GM23248 (cell line): Measurements from ENCODE around the gene RPS6KB2.

Experiments used
- EZH2 ChIP-seq: fragments of 200-600 bp; sonication (generic); IDR thresholded peaks from 2 replicates; pipeline ENCODE4 v1.6.1; 2018; ENCODE audit warnings: antibody characterized with exemption, mild to moderate bottlenecking; ENCODE audit not compliant: insufficient read depth, poor library complexity, severe bottlenecking
- EZH2phosphoT487 ChIP-seq: fragments of 200-600 bp; sonication (generic); IDR thresholded peaks from 2 replicates; pipeline ENCODE4 v1.6.1; 2018; ENCODE audit warnings: antibody characterized with exemption, moderate library complexity, mild to moderate bottlenecking, low read depth; ENCODE audit not compliant: insufficient read depth

DNA sequence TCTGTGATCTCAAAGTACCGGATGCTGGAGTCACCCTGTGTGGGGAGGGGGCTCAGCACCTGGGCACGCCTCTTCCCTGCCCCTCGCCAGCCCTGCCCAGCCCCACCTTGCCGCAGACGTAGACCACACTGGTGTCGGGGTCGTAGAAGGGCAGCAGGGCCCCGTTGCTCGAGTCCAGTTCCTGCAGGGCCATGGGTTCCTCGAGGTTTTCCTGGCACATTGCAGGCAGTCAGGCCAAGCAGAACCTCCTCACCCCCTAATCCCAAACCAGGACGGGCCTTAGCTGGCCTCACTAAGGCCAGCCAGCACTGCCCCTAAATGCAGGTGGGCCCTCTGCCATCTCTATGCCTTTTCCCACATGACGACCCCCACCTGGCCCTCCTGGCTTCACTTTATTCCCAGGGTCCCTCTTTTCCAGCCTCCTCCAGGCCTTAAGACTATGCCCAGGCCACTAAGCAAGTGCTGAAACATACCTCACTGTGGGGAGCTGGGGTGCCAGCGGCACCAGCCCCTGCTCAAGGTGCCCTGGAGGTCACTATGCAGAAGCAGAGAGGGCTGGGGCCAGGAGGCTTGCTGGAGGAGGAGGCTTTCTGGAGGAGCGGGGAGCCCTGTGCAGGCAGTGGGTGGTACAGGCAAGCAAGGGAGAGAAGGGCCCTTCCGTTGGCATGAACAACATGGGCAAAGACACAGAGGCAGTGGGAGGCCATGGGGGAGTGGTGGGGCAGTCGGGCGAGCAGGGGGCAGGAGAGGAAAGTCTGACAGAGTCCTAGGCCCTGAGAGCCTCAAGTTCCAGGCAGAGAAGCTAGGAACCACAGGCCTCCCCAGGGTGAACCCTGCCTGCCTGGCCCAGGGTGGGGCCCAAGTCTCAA, 12.2 kb downstream of the RPS6KB2 start:
- no peak for TF ChIP-seq EZH2phosphoT487
- TF ChIP-seq EZH2 = no peak
